Activated CD4-positive, alpha-beta T cell treated with anti-CD3 and anti-CD28 coated beads, Interleukin-2, Interleukin-4, amounts not matched to agents 100 ng/mL and 50 ng/mL, durations not matched to agents 16 hours and 8 hours (primary cell): ENCODE results near the gene DOCK2.
"Not testable (repeated sequence)": the region's sequence is repeated elsewhere in the genome, so short reads cannot be mapped to it uniquely, and the experiment has no call there.

Experiments
- DNase-seq: peaks from one replicate; pipeline ENCODE4 v3.0.0-alpha.2; 2020; ENCODE audit warnings: low spot score

Gene DOCK2

DNA sequence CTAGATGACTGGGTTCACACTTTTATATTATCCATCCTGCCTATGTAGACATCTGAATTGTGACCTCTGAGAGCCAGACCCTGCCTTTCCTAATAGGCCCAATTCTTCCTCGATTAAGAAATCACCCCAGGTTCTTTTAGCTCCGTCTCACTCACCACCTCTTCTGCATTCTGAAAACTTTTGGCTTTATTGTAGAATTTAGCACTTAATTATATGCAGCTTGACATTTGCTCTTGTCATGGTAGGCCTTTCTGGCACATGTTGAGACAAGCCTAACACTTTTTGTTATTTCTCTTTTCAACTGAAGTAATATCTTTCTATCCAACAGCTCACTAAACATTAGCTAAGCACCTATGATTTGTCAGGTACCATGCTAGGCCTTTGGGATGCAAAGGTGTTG lies 180.0 kb downstream of the DOCK2 start:
- DNase-seq = no peak

DNA sequence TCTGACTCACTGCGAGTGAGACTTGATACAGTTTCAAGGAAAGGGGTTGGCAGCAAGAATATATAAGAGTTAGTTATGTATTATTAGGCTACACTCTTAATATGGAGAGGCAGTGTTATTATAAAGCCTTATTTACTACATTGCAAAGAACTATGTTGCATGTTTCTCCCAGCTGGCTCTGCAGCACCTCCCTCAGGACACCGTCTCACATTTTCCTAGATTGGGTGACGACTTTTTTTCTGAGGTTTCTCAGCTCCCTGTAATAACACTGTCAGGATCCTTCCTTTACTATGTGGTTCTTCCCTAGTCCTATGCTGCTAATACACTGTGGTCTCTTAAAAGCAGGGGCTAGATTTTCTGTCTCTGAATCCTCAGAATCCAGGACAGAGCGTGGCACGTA lies 189.5 kb downstream of the DOCK2 start:
- DNase-seq = no peak

DNA sequence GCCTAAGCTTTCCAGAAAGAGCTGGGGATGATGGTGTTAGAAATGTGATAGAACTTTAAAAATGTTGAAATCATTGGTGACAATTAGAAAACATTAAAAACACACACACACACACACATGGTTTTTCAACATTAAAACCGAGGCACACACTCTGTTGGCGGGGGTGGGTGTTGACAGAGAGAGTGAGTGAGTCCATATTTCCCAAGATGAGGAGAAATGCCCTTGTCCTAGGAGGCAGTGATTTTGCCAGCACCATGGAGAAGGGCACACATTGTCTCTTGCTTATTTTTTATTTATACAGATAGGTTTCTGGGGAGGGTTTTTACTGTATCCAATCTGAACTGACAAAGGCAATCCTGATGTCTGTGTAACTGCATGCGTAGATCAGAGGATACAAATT lies 190.7 kb downstream of the DOCK2 start:
- DNase-seq = no peak

DNA sequence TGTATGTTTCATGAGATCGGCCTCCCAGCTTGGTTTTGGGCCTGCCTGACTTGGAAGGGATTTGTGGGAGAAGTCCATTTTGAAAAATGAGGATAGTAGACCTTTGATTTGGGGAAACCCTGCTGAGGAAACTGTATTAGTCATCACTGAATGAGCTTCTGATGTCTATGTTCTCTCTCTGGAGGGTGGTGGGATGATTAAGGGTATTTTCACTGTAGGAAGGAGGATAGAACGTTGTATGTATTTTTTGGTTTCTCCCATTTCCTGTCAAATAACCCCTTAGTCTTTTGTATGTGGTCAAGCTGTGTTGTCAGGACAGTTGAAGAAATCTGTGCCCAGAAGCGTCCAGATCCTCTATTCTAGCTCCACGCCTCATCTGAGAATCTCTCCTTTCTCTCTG lies 191.3 kb downstream of the DOCK2 start:
- no peak for DNase-seq

DNA sequence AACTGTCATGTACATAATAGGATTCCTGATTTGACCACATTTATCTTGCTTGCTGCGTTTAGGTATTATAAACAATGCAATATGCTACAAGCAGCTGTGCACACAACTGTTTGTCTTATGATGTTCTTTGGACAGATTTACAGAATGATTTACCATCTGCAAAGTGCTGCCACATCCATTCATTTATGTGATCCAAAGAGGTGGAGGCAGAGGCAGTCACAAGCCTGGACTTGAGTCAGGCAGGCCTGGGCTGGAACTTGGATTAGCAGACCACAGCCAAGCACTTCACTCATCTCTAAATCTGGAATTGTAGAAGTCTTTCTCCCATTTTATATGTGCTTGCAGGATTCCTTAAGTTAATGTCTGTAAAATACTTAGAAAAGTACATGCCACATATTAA lies 194.3 kb downstream of the DOCK2 start:
- DNase-seq = no peak

DNA sequence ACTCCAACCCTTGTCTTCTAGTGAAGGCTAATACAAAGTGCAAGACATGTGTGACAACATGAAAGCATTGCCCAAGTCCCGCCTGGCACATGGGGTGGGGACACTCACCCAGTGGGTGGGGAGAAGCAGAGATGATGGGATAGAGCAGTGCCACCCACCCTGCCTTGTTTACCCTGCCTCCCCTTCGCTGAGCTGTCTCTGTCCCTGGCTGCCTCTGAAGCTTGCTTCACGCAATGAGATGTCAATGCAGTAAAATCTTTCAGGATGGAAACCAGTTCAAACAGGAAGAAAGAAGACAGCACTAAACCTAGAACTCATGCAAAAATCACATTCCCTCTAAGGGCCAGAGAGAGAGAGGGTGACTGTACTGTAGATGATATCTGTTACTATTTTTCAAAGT lies 195.2 kb downstream of the DOCK2 start:
- DNase-seq = no peak

DNA sequence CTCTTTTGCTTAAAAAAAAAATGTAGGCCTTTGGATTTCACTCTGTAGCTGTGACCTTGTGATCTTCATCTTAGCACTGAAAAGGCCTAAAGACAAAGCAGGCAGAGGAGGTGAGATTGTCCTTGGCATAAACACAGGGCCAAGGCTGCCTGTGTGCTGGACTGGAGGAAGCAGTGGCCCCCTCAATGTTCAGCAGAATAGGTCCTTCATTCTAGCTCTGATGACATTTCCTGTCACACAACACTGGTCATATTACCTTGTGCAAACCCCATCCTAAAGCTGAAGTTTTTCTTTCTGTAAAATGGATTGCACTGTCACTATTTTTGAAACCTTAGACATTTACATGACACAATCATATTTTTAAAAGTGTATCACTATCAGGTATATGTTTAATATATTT lies 195.8 kb downstream of the DOCK2 start:
- DNase-seq = no peak

DNA sequence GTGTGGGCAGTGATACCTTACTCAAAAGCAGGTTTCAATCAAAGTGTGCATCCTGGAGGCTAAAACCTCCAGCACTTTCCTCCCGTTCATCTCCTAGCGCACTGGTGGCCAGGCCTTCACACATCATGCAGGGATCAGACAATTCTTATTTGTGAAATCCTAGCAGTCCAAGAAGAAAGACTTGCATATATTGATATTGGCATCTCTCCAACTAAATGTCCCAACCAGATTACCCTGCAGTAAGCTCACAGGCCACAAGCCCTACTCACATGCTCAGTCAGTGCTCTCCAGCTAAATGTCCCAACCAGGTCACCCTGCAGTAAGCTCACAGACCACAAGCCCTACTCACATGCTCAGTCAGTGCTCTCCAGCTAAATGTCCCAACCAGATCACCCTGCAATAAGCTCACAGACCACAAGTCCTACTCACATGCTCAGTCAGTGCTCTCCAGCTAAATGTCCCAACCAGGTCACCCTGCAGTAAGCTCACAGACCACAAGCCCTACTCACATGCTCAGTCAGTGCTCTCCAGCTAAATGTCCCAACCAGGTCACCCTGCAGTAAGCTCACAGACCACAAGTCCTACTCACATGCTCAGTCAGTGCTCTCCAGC lies 196.7 kb downstream of the DOCK2 start:
- DNase-seq = not testable (repeated sequence)

DNA sequence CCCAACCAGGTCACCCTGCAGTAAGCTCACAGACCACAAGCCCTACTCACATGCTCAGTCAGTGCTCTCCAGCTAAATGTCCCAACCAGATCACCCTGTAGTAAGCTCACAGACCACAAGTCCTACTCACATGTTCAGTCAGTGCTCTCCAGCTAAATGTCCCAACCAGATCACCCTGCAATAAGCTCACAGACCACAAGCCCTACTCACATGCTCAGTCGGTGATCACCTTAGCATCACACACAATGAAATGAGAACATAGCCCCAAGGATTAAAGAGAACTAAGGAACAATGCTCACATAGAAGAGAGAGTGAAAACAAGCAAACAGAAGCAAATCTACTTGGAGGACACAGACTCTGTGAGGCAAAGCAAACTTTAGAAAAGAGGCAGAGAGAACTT lies 197.5 kb downstream of the DOCK2 start:
- DNase-seq = not testable (repeated sequence)

DNA sequence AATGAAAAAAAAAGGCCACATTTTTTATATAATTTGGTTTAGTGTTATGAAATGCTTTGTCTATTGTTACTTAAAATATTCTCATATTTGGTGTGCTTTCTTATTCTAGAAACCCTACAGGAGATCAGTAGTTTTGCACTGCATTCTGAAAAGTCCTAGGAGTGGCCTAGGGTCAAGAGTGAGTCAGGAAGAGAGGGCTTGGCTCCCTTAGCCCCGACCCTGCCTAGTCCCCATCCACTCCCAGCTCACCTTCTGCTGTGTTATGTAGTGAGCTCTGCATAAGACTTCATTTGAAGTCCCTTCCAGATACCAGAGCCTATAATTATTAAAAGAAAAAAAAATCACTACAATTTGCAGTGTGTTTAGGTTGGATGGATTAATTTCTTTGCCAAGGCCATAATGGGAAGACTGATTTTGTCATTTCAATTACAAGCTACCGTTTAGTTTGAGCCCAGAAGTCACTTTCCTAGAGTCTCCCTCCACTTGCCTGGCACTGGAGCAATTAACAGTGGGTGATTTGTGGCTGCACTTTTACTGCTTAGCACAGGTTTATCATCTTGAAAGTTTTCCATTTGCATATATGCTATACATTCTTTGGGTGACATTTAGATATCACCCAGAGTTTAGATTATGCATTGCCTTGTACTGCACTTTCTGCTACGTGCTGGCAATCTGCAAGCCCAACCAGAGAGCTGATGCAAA lies 199.9 kb downstream of the DOCK2 start:
- no peak for DNase-seq

DNA sequence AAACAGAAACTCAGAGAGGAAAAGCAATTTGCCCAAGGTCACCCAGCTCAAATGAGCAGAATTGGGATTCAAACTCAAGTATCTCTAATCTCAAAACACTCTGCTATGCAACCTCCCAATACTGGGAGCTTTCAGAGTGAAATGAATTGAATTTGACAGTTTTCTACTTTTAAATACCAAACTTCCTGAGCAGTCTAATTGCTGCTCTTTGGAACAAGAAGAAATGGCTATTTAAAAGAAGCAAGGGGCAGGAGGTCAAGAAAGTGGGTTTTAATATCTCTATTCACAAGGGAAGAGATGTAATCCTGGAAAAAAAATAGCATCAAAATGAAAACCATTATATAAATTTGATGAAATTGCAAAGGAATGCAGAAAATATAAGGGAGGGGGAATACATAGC lies 200.6 kb downstream of the DOCK2 start:
- DNase-seq = no peak

DNA sequence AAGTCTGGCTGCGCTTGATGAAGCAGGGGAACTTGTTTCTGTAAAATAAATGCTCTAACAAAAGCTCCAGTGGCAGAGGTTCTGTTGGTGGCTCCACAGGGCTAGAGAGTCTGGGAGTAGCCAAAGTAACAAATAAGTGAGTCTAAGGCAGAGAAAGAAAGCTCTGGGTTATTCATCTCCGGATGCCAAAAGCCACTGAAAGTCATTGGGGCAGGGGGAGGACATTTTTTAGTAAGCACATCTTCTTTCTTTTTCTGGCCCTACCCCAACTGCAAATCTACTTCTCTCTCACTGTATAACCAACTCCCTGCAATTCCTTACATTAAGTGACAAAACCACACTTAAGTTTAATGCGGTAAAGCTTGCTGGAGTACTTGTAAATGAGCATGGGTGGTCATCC lies 201.6 kb downstream of the DOCK2 start:
- peak; percentile 44 for DNase-seq

DNA sequence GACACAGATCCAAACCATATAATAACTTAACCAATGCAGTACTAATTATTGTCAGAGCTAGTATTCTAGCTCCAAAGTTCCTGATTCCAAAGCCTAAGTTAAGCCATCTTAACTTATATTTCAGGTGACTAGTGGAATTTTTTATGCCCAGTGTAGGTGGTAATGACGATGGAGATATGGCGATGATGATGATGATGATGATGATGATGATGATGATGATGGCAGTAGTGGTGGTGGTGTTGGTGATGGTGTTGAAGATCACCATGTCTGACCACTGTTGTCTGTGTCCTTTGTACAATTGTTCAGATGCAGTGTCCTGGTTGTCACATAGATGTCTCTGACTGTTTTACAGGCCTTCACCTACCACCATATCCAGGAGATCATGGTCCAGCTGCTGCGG lies 203.3 kb downstream of the DOCK2 start:
- no peak for DNase-seq

DNA sequence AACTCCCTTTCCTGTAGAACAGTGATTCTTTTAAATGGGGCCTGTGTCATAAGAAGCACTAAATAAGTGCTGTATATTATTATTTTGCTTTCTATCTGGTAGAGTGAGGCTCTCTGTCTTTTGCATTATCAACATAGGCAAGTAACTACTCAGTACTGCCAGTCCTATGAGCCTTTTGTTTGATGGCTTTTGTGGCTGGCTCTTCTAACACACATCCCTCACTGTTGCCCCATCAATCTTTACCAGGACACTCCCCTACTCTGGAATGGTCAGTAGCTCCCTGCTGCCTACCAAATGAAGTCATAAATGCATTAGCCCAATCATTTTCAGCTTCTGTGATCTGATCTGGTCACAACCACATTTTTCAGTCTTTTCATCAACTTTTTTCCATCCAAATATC lies 205.6 kb downstream of the DOCK2 start:
- no peak for DNase-seq

DNA sequence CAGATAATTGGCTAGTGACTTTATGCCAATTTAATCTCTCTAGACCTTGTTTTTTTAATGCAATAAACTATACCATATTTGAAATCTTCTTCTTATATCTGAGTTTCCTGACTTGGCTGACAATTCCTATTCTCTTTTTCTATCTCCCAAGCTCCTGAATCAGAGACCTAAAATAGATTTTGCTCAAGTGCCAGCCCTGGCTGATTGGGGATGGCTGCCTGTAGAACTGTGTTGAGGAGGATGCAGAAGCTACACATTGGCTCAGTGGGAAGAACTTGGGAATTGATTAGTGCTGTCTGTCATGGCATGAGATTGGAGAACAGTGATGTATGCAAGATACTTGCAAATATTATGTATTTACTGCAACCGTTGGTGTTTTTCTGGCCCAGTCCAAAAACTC lies 210.4 kb downstream of the DOCK2 start:
- no peak for DNase-seq

DNA sequence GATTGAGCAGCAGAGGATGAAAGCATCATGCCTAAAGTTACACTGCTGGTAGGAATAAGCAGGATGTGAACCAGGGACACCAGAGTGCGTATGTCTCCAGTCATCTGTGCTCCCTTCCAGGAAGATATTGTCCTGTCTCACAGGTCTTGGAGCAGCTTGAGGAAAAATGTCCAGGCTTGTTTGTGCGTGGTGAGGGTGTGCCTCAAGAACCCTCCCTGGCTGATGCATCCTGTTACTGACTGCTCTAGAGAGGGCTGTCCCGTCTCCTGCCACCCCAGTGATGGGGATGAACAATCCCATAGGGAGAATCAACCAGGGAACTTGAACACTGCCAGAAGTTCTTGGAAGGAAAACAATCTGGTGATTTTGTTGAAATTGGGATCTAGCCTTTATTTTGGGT lies 211.2 kb downstream of the DOCK2 start:
- DNase-seq = no peak

DNA sequence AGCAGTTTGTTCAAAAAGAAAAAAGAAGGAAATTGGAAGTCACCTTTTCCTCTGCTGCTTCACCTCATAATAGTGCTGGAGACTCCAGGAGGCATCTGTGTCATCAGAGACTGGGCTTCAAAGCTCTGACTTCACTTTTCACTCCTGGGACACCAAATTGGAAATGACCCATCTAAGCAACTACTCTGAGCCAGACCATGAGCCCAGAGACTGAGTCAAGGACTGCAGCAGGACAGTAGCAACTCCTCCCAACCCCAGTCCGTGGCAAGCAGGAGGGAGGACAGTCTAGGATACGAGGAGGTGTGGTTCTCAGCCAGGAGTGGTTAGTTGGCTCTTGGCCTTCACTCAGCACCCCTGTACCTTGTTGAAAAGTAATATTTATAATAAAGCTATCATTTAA lies 211.7 kb downstream of the DOCK2 start:
- no peak for DNase-seq

DNA sequence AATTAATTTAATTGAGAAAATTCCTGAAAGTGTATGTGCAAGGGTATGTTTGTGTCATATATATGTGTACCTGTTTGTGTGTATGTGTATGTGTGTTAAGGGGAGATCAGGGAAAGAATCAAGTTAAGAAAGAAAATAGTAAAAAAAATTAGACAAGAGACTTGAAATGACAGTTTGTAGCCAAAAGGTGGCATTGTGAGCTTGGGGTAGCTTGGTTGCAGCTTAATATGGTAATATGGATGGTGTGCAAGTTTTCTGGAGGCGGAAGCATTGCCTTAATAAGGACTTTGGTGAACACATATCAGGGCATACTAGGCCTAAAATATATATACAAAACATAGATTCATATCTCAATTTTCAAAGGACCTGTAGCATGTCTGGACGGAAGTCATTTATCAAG lies 213.3 kb downstream of the DOCK2 start:
- DNase-seq = no peak

DNA sequence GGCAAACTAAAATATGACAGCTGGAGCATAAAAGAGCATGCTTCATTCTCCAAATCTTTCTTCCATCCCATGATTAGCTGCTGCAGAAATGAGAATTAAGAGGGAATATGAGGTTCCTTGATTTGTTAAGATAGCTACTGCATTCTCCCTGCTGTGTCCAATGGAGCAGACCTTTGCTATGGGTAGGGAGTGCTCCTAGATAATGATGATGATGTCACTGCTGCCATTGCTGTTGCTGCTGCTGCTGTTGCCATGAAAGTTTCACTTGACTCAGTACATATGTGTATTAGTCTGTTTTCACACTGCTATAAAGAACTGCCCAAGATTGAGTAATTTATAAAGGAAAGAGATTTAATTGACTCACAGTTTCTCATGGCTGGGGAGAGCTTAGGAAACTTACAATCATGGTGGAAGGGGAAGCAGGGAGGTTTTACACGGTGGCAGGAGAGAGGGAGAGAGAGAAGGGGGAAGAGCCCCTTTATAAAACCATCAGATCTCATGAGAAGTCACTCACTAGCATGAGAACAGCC lies 214.3 kb downstream of the DOCK2 start:
- no peak for DNase-seq

DNA sequence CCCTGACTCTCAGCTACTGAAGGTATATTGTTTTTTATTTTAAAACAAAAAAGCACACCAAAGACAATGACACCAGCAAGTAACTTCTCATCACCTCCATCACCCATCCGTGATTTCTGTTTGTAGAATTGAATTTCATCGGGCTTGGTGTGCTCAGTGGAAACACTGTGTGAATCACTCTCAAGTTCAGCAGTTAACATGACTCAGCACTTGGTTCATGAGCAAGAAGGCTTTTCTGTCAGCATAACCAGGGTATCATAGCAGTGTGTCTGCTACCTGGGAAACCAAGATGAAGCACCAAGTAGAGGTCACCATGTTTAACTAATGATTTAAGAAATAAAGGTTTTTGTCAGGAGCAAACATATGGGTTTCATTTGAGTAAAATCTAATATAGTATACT lies 219.5 kb downstream of the DOCK2 start:
- peak; percentile 46 for DNase-seq

DNA sequence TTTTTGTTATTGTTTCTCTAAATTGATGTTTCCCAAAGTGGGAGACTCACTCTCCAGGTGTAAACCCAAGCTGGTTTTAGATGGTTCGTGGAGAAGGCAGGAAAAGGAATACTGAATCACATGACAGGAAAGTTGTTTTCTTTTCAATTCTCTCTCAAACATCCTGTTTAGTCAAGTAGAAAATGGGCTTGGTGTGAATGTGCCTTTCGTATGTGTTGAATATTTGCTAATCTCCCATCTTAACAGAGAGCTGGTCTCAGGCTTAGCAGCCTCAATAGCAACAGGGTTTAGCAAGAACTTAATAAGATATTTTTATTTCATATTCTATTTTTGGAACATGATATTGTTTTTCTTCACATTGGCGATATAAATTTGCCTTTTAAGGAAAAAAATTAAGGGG lies 223.5 kb downstream of the DOCK2 start:
- peak; percentile 10 for DNase-seq

DNA sequence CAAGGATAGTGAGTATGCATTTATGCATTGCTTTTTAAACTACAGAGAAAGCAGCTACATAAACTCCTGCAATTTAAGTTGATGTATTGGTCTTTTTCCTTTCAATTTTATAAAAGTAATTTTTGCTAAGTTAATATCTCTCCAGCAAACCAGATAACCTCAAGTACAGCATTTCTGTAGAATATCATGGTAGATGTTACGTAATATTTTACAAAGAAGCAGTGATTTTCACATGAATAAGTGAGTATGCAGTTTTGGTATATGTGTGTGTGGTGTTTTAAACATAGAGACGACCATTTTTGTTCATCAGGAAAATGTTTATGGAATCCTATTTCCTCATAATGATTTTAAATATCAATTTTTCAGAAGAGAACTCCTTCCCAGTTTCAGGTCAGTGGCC lies 224.4 kb downstream of the DOCK2 start:
- no peak for DNase-seq

DNA sequence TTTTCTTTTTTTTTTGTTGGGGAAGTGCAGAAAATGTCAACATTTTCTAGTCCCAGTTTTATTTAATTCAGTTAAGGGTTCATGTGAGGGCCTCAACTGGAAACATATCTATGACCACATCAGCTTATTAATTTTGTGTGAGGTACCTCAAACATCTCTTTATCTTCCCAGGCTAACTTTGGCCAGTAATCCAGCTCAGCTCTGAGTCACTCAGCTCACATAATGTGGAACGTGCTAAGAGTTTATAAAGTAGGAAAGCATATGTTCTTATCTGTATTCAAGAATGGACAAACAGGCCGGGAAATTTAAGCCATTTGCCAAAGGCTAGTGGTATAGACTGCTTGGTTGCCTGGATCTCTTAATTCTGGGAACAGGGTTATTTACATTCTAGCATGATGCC lies 224.9 kb downstream of the DOCK2 start:
- DNase-seq = no peak

DNA sequence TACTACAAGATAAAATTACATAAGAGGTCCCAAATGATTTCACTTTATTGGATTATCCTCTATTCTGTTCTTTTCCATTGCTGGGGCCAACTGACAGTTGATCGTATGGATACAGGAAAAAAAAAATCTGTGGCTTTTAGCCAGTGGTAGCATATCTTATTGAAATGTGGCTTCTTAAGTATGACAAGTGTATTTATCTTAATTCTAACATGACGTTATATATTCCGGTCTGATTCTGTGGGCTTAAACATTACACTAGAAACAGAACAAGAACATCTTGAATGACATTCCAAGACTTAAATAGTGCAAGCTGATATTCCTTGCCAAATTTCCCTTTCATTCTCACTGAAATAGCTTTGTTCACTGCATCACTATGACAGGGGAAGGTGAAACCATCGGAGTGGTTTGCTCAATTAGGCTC lies 225.3 kb downstream of the DOCK2 start:
- no peak for DNase-seq
